OCI-LY3 (cell line): ENCODE results near the gene CAPN14.

Experiments used
- H2AFZ ChIP-seq: fragments of 200-600, 300-600 bp; shearing (Covaris generic); 2 replicates; pipeline ENCODE4 v1.6.0; 2014; ENCODE audit warnings: antibody characterized with exemption, low read depth, low read length
- H3K27ac ChIP-seq: fragments of 200-600, 300-600 bp; sonication (generic); 2 replicates; pipeline ENCODE4 v1.5.1; 2014; ENCODE audit warnings: mild to moderate bottlenecking, low read length, moderate library complexity, mixed read lengths
- H3K27me3 ChIP-seq: fragments of 200-600, 300-600 bp; sonication (generic); 2 replicates; pipeline ENCODE4 v1.6.1; 2014; ENCODE audit warnings: low read depth, low read length, mixed read lengths
- H3K36me3 ChIP-seq: fragments of 200-600, 300-600 bp; sonication (generic); replicated peaks from 2 replicates; pipeline ENCODE3; 2014; ENCODE audit warnings: low read depth, low read length, mixed read lengths
- H3K4me1 ChIP-seq: fragments of 300-600, 200-600 bp; sonication (generic); 2 replicates; pipeline ENCODE4 v1.6.1; 2014; ENCODE audit warnings: low read length, mixed read lengths
- H3K4me2 ChIP-seq: fragments of 200-600, 300-600 bp; sonication (generic); 2 replicates; pipeline ENCODE4 v1.6.1; 2014; ENCODE audit warnings: low read length, mixed read lengths
- H3K4me3 ChIP-seq: fragments of 300-600, 200-600 bp; sonication (generic); 2 replicates; pipeline ENCODE4 v1.5.1; 2014; ENCODE audit warnings: antibody characterized with exemption, mild to moderate bottlenecking, low read length, moderate library complexity
- H3K79me2 ChIP-seq: fragments of 300-600, 200-600 bp; shearing (Covaris generic); 2 replicates; pipeline ENCODE4 v1.6.1; 2014; ENCODE audit warnings: mild to moderate bottlenecking, low read length, mixed read lengths
- H3K9ac ChIP-seq: fragments of 300-600, 200-600 bp; shearing (Covaris generic); 2 replicates; pipeline ENCODE4 v1.6.0; 2014; ENCODE audit warnings: mild to moderate bottlenecking, low read length, moderate library complexity
- H3K9me3 ChIP-seq: fragments of 200-600, 300-600 bp; shearing (Covaris generic); 2 replicates; pipeline ENCODE4 v1.6.1; 2014; ENCODE audit warnings: low read length, mixed read lengths; ENCODE audit not compliant: insufficient read depth
- H4K20me1 ChIP-seq: fragments of 200-600, 300-600 bp; sonication (generic); 2 replicates; pipeline ENCODE4 v1.6.1; 2016; ENCODE audit warnings: low read length, mixed read lengths; ENCODE audit not compliant: insufficient read depth
- CTCF ChIP-seq: fragments of 200-600, 300-600 bp; sonication (generic); IDR thresholded peaks from 2 replicates; pipeline ENCODE4 v1.5.1; 2014; ENCODE audit warnings: antibody characterized with exemption, low read length, low read depth
- EZH2phosphoT487 ChIP-seq: fragments of 200-600 bp; shearing (Covaris generic); IDR thresholded peaks from 2 replicates; pipeline ENCODE4 v1.6.1; 2018; ENCODE audit warnings: antibody characterized with exemption, mixed run types, low read depth

The CAPN14 gene

GRCh38 chr2:31205613-31206012, 11.7 kb downstream of the CAPN14 start:
- no peak overlapping the region for H2AFZ ChIP-seq
- H3K9ac ChIP-seq = no peak overlapping the region
- H3K4me1 ChIP-seq = peaks cover 13% of the 10 kb centered on the region
- no peaks in the 10 kb centered on the region for H3K36me3 ChIP-seq
- no peaks in the 10 kb centered on the region for H3K9me3 ChIP-seq
- no peaks in the 10 kb centered on the region for H3K27me3 ChIP-seq
- H4K20me1 ChIP-seq = no peaks in the 10 kb centered on the region
- H3K27ac ChIP-seq = no peak overlapping the region
- H3K4me2 ChIP-seq = no peak overlapping the region
- TF ChIP-seq EZH2phosphoT487 (no peak), CTCF (no peak)
- H3K79me2 ChIP-seq = no peaks in the 10 kb centered on the region
- no peak overlapping the region for H3K4me3 ChIP-seq

- H3K4me1 ChIP-seq = peaks cover 13% of the 10 kb centered on the region
- H3K27ac ChIP-seq = no peak overlapping the region
- H3K27me3 ChIP-seq = no peaks in the 10 kb centered on the region
- no peaks in the 10 kb centered on the region for H4K20me1 ChIP-seq
- no peak for TF ChIP-seq EZH2phosphoT487
- TF ChIP-seq CTCF = no peak
- H2AFZ ChIP-seq = no peak overlapping the region
- H3K79me2 ChIP-seq = no peaks in the 10 kb centered on the region
- no peaks in the 10 kb centered on the region for H3K36me3 ChIP-seq
- H3K4me2 ChIP-seq = no peak overlapping the region
- no peak overlapping the region for H3K9ac ChIP-seq
- no peak overlapping the region for H3K4me3 ChIP-seq
- no peaks in the 10 kb centered on the region for H3K9me3 ChIP-seq
These were observed 12.1 kb downstream of the CAPN14 start for GRCh38 chr2:31205186-31205585.

GRCh38 chr2:31204783-31205182, 12.5 kb downstream of the CAPN14 start:
- no peaks in the 10 kb centered on the region for H3K79me2 ChIP-seq
- peaks cover 13% of the 10 kb centered on the region for H3K4me1 ChIP-seq
- H3K9ac ChIP-seq = no peak overlapping the region
- no peak for TF ChIP-seq EZH2phosphoT487
- no peak for TF ChIP-seq CTCF
- no peaks in the 10 kb centered on the region for H3K27me3 ChIP-seq
- H3K36me3 ChIP-seq = no peaks in the 10 kb centered on the region
- no peak overlapping the region for H2AFZ ChIP-seq
- H3K9me3 ChIP-seq = no peaks in the 10 kb centered on the region
- no peak overlapping the region for H3K4me3 ChIP-seq
- no peaks in the 10 kb centered on the region for H4K20me1 ChIP-seq
- H3K4me2 ChIP-seq = no peak overlapping the region
- no peak overlapping the region for H3K27ac ChIP-seq

- no peaks in the 10 kb centered on the region for H3K27me3 ChIP-seq
These were observed 13.4 kb downstream of the CAPN14 start for GRCh38 chr2:31203916-31204315.

More at GRCh38 chr2:31203916-31204315, 13.4 kb downstream of the CAPN14 start:
- Histone ChIP-seq H3K9ac (no peak overlapping the region), H2AFZ (no peak overlapping the region), H3K79me2 (no peaks in the 10 kb centered on the region), H3K27ac (no peak overlapping the region), H3K4me3 (no peak overlapping the region), H3K4me1 (peaks cover 13% of the 10 kb centered on the region), H3K36me3 (no peaks in the 10 kb centered on the region), H4K20me1 (no peaks in the 10 kb centered on the region), H3K4me2 (no peak overlapping the region), H3K9me3 (no peaks in the 10 kb centered on the region)
- TF ChIP-seq EZH2phosphoT487 (no peak), CTCF (no peak)
